ENCODE data around the gene SCFD1. TPM values are rescaled to one million over a fixed set of nuclear protein-coding genes. Genes with fewer than 3 reads are reported as not detected.

SCFD1 gene
- total and polyA plus RNA-seq, 2 donors (not counting 1 experiment from before 2014, with no cell fraction given) = 110 to 129 TPM

GRCh38 chr14:30657606-30658163, 35.6 kb downstream of the SCFD1 start:
- H3K9ac ChIP-seq (ENCODE audit: insufficient read depth, low read length) = no peak overlapping the region
- peaks cover 2% of the 10 kb centered on the region for H3K4me1 ChIP-seq (ENCODE audit: control insufficient read depth, extremely low read depth, insufficient read depth, low read length)
- H4K20me1 ChIP-seq (ENCODE audit: control insufficient read depth, extremely low read depth, insufficient read depth, low read length) = peaks cover 1% of the 10 kb centered on the region
- DNase-seq (ENCODE audit: low read depth in 2 of 2) = peak in 1 of 2 donors; percentile 29
- no peak for TF ChIP-seq EZH2 (IDR thresholded peaks at IDR 0.05; ENCODE audit: low read length, missing control alignments)
- TF ChIP-seq, protein P1, sequence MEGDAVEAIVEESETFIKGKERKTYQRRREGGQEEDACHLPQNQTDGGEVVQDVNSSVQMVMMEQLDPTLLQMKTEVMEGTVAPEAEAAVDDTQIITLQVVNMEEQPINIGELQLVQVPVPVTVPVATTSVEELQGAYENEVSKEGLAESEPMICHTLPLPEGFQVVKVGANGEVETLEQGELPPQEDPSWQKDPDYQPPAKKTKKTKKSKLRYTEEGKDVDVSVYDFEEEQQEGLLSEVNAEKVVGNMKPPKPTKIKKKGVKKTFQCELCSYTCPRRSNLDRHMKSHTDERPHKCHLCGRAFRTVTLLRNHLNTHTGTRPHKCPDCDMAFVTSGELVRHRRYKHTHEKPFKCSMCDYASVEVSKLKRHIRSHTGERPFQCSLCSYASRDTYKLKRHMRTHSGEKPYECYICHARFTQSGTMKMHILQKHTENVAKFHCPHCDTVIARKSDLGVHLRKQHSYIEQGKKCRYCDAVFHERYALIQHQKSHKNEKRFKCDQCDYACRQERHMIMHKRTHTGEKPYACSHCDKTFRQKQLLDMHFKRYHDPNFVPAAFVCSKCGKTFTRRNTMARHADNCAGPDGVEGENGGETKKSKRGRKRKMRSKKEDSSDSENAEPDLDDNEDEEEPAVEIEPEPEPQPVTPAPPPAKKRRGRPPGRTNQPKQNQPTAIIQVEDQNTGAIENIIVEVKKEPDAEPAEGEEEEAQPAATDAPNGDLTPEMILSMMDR (conservative IDR thresholded peaks at IDR 0.05 in 1 of 2, IDR thresholded peaks at IDR 0.05 in 1 of 2; ENCODE audit: low read depth in 1 of 2, low read length in 2 of 2) = peak in 1 of 2 donors; percentile 35
- H3K4me3 ChIP-seq (replicated peaks in 1 of 4; ENCODE audit: control extremely low read depth in 1 of 4, insufficient read depth in 1 of 4, low read depth in 3 of 4, low read length in 4 of 4) = no peak overlapping the region
- no peaks in the 10 kb centered on the region for H3K9me3 ChIP-seq (ENCODE audit: control insufficient read depth, insufficient read depth, low read depth, low read length)
- H3K79me2 ChIP-seq (ENCODE audit: control insufficient read depth, insufficient read depth, low read length) = no peaks in the 10 kb centered on the region
- H3K4me2 ChIP-seq (ENCODE audit: extremely low read depth, insufficient read depth, low read length) = no peak overlapping the region
- no peaks in the 10 kb centered on the region for H3K27me3 ChIP-seq (ENCODE audit: control insufficient read depth, insufficient read depth, low read length)
- no peak overlapping the region for H2AFZ ChIP-seq (ENCODE audit: low read length)
- H3K27ac ChIP-seq (ENCODE audit: insufficient read depth, low read length) = no peak overlapping the region
- peaks cover 2% of the 10 kb centered on the region for H3K36me3 ChIP-seq (ENCODE audit: control insufficient read depth, insufficient read depth, low read length)

DNA sequence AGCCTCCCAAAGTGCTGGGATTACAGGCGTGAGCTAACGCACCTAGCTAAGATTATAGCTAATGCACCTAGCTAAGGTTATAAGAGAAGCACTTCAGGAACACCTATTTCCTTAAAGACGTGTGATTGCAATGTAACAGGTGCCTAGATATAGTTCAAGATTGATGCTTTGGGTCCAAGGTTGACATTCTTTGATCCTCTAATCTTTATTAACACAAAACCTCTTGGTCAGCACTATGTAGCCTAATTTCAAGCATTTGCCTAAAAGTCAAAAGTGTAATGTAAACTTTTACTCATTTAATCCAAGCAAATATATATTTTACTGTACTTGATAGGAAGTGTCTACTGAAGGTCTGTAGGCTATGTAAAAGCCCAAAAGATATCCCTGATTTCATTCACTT, 36.5 kb downstream of the SCFD1 start:
- Histone ChIP-seq H3K4me3 (replicated peaks in 1 of 4; ENCODE audit: control extremely low read depth in 1 of 4, insufficient read depth in 1 of 4, low read depth in 3 of 4, low read length in 4 of 4) (no peak overlapping the region), H2AFZ (ENCODE audit: low read length) (no peak overlapping the region), H3K79me2 (ENCODE audit: control insufficient read depth, insufficient read depth, low read length) (no peaks in the 10 kb centered on the region), H4K20me1 (ENCODE audit: control insufficient read depth, extremely low read depth, insufficient read depth, low read length) (peaks cover 1% of the 10 kb centered on the region), H3K4me1 (ENCODE audit: control insufficient read depth, extremely low read depth, insufficient read depth, low read length) (peaks cover 2% of the 10 kb centered on the region), H3K9me3 (ENCODE audit: control insufficient read depth, insufficient read depth, low read depth, low read length) (no peaks in the 10 kb centered on the region), H3K36me3 (ENCODE audit: control insufficient read depth, insufficient read depth, low read length) (peaks cover 2% of the 10 kb centered on the region), H3K27ac (ENCODE audit: insufficient read depth, low read length) (no peak overlapping the region), H3K27me3 (ENCODE audit: control insufficient read depth, insufficient read depth, low read length) (no peaks in the 10 kb centered on the region), H3K4me2 (ENCODE audit: extremely low read depth, insufficient read depth, low read length) (no peak overlapping the region), H3K9ac (ENCODE audit: insufficient read depth, low read length) (no peak overlapping the region)
- no peak for DNase-seq (ENCODE audit: low read depth in 2 of 2)
- TF ChIP-seq, protein P1 (conservative IDR thresholded peaks at IDR 0.05 in 1 of 2, IDR thresholded peaks at IDR 0.05 in 1 of 2; ENCODE audit: low read depth in 1 of 2, low read length in 2 of 2) = no peak
- TF ChIP-seq EZH2 (IDR thresholded peaks at IDR 0.05; ENCODE audit: low read length, missing control alignments) = no peak

DNA sequence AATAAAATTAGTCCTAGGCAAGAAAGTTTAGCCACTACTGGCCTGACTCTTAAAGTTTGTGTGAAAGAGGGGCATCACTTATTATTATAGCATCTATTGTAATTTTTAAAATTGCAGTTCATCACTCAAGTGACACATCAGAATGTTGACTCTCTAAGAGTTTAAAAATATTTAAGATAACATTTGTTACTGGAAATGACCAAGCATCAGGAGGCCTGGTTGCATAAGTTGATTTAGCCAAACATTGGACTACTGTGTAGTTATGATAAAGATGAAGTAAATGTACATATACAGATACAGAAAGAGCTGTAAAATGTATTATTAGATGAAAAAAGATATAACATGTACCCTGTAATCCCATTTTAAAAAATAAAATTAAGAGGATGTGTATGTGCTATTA, 47.5 kb downstream of the SCFD1 start:
- Histone ChIP-seq H3K79me2 (ENCODE audit: control insufficient read depth, insufficient read depth, low read length) (no peaks in the 10 kb centered on the region), H3K27me3 (ENCODE audit: control insufficient read depth, insufficient read depth, low read length) (no peaks in the 10 kb centered on the region), H3K27ac (ENCODE audit: insufficient read depth, low read length) (no peak overlapping the region), H2AFZ (ENCODE audit: low read length) (no peak overlapping the region), H3K9ac (ENCODE audit: insufficient read depth, low read length) (no peak overlapping the region), H4K20me1 (ENCODE audit: control insufficient read depth, extremely low read depth, insufficient read depth, low read length) (no peaks in the 10 kb centered on the region), H3K36me3 (ENCODE audit: control insufficient read depth, insufficient read depth, low read length) (no peaks in the 10 kb centered on the region), H3K4me1 (ENCODE audit: control insufficient read depth, extremely low read depth, insufficient read depth, low read length) (no peaks in the 10 kb centered on the region), H3K9me3 (ENCODE audit: control insufficient read depth, insufficient read depth, low read depth, low read length) (no peaks in the 10 kb centered on the region), H3K4me3 (replicated peaks in 1 of 4; ENCODE audit: control extremely low read depth in 1 of 4, insufficient read depth in 1 of 4, low read depth in 3 of 4, low read length in 4 of 4) (no peak overlapping the region), H3K4me2 (ENCODE audit: extremely low read depth, insufficient read depth, low read length) (no peak overlapping the region)
- TF ChIP-seq EZH2 (IDR thresholded peaks at IDR 0.05; ENCODE audit: low read length, missing control alignments) = no peak
- TF ChIP-seq, protein P1 (conservative IDR thresholded peaks at IDR 0.05 in 1 of 2, IDR thresholded peaks at IDR 0.05 in 1 of 2; ENCODE audit: low read depth in 1 of 2, low read length in 2 of 2) = no peak
- no peak for DNase-seq (ENCODE audit: low read depth in 2 of 2)

All from fibroblast of lung (primary cell).